Uterus (tissue), 2 donors: ENCODE data around the gene SP8.

Experiments used
- CTCF ChIP-seq, 4 experiments: fragments of 200-600 bp in 2 of 4; fragments of 450-650 bp in 2 of 4; sonication (generic) in 2 of 4; IDR thresholded peaks; one replicate each; pipeline ENCODE4 v1.5.1; 2016 to 2019; ENCODE audit warnings: antibody characterized with exemption in 4 of 4, mild to moderate bottlenecking in 2 of 4, moderate library complexity in 1 of 4
- POLR2A ChIP-seq, 2 donors: fragments of 450-650 bp; IDR thresholded peaks; one replicate each; pipeline ENCODE4 v1.6.1; 2016; ENCODE audit warnings: antibody characterized with exemption in 2 of 2, mild to moderate bottlenecking in 1 of 2, moderate library complexity in 1 of 2

GRCh38 chr7:20835111-20835750 lies 48.5 kb upstream of the SP8 start:
- TF ChIP-seq CTCF (IDR thresholded peaks at IDR 0.05) (no peak), POLR2A (IDR thresholded peaks at IDR 0.05) (no peak)
